ENCODE measurements around the gene ARX. TPM values are rescaled to one million over a fixed set of nuclear protein-coding genes. Genes with fewer than 3 reads are reported as not detected.

ARX gene
- total and polyA plus RNA-seq, 2 donors (not counting 3 experiments of a cell fraction or from before 2014, with no cell fraction given) = not detected

- Histone ChIP-seq H3K27me3 (ENCODE audit: control insufficient read depth in 2 of 2, insufficient read depth in 2 of 2, low read length in 2 of 2) (peaks cover 79 to 94% of the 10 kb centered on the region in 2 experiments), H3K9me1 (replicated peaks; ENCODE audit: control insufficient read depth, extremely low read depth, insufficient read depth, low read length) (no peaks in the 10 kb centered on the region), H4K20me1 (replicated peaks; ENCODE audit: control insufficient read depth, extremely low read depth, insufficient read depth, low read length) (no peaks in the 10 kb centered on the region), H2AFZ (ENCODE audit: low read depth, low read length) (no peak overlapping the region), H3K4me1 (ENCODE audit: control insufficient read depth, extremely low read depth, insufficient read depth, low read length) (peaks cover 2% of the 10 kb centered on the region), H3K4me2 (ENCODE audit: insufficient read depth, low read length) (no peak overlapping the region), H3K4me3 (replicated peaks in 1 of 3; ENCODE audit: insufficient read depth in 1 of 3, low read depth in 1 of 3, low read length in 3 of 3) (no peak overlapping the region), H3K9ac (replicated peaks; ENCODE audit: extremely low read depth, insufficient read depth, low read length) (no peak overlapping the region), H3K36me3 (ENCODE audit: control insufficient read depth in 2 of 2, extremely low read depth in 1 of 2, insufficient read depth in 2 of 2, low read length in 2 of 2) (no peaks in the 10 kb centered on the region), H3K27ac (ENCODE audit: insufficient read depth, low read depth, low read length) (no peak overlapping the region), H3K79me2 (ENCODE audit: control insufficient read depth, insufficient read depth, low read length) (no peaks in the 10 kb centered on the region), H3K9me3 (replicated peaks; ENCODE audit: control insufficient read depth, insufficient read depth, low read length) (no peaks in the 10 kb centered on the region)
- peak; percentile 78 for TF ChIP-seq EZH2 (IDR thresholded peaks at IDR 0.05; ENCODE audit: borderline replicate concordance, low read depth, low read length, severe bottlenecking)
- TF ChIP-seq, protein P1, sequence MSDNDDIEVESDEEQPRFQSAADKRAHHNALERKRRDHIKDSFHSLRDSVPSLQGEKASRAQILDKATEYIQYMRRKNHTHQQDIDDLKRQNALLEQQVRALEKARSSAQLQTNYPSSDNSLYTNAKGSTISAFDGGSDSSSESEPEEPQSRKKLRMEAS (IDR thresholded peaks at IDR 0.05; ENCODE audit: insufficient read depth, insufficient read length) = no peak
- FAIRE-seq (no peak), DNase-seq (ENCODE audit: low read depth, low spot score) (no peak)
- dilution Hi-C loops (cut with MboI; ENCODE audit: extremely low pct_ligation_motif_present, low sequenced_read_pairs) = no loop called here
- no TSS peak for BruUV-seq (replicated peaks)
- POLR2A ChIA-PET = no interaction called here
- intact Hi-C loops (cut with micrococcal nuclease) = no loop called here
- CTCF ChIA-PET = interaction anchor here (1.5 kb wide), 1 partner anchor 175 kb away, joined by 3 read pairs; no protein-coding TSS in a partner anchor
These were observed 2.8 kb downstream of the ARX start for GRCh38 chrX:25012793-25013631.

DNA sequence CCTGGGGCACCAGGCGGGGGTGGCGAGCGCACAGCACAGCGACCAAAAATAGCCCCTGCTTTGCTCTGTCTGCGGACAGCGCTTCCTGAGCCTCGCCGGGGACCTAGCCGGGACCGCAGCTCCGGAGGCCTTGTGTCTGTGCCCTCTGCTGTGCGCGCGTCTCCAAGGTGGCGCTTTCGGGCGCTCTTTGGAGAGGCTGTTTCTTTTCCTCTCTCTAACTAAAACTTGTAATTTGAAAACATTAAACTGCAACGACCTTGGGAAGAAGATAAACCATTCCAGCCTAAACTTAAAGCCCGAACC lies 3.4 kb downstream of the ARX start:
- H3K36me3 ChIP-seq (ENCODE audit: control insufficient read depth in 2 of 2, extremely low read depth in 1 of 2, insufficient read depth in 2 of 2, low read length in 2 of 2) = no peaks in the 10 kb centered on the region
- FAIRE-seq = no peak
- no peak overlapping the region for H3K27ac ChIP-seq (ENCODE audit: insufficient read depth, low read depth, low read length)
- dilution Hi-C loops (cut with MboI; ENCODE audit: extremely low pct_ligation_motif_present, low sequenced_read_pairs) (no loop called here), intact Hi-C loops (cut with micrococcal nuclease) (no loop called here)
- no peaks in the 10 kb centered on the region for H3K79me2 ChIP-seq (ENCODE audit: control insufficient read depth, insufficient read depth, low read length)
- BruUV-seq (replicated peaks) = no TSS peak
- CTCF ChIA-PET = interaction anchor here (0.9 kb wide), 1 partner anchor 9 kb away, joined by 4 read pairs; no protein-coding TSS in a partner anchor
- H4K20me1 ChIP-seq (replicated peaks; ENCODE audit: control insufficient read depth, extremely low read depth, insufficient read depth, low read length) = no peaks in the 10 kb centered on the region
- H3K4me1 ChIP-seq (ENCODE audit: control insufficient read depth, extremely low read depth, insufficient read depth, low read length) = no peaks in the 10 kb centered on the region
- H3K4me3 ChIP-seq (replicated peaks in 1 of 3; ENCODE audit: insufficient read depth in 1 of 3, low read depth in 1 of 3, low read length in 3 of 3) = no peak overlapping the region
- POLR2A ChIA-PET = no interaction called here
- no peak overlapping the region for H3K4me2 ChIP-seq (ENCODE audit: insufficient read depth, low read length)
- no peak overlapping the region for H2AFZ ChIP-seq (ENCODE audit: low read depth, low read length)
- TF ChIP-seq POLR2AphosphoS5 (IDR thresholded peaks at IDR 0.05; ENCODE audit: insufficient read depth, low read depth, low read length) (no peak), POLR2A (IDR thresholded peaks at IDR 0.05; ENCODE audit: low read depth, low read length) (no peak), EZH2 (IDR thresholded peaks at IDR 0.05; ENCODE audit: borderline replicate concordance, low read depth, low read length, severe bottlenecking) (peak; percentile 72), FOS (IDR thresholded peaks at IDR 0.05; ENCODE audit: borderline replicate concordance, insufficient read depth, low read length) (no peak), MYC (IDR thresholded peaks at IDR 0.05; ENCODE audit: low read depth, low read length) (no peak)
- H3K9me1 ChIP-seq (replicated peaks; ENCODE audit: control insufficient read depth, extremely low read depth, insufficient read depth, low read length) = no peaks in the 10 kb centered on the region
- no peak overlapping the region for H3K9ac ChIP-seq (replicated peaks; ENCODE audit: extremely low read depth, insufficient read depth, low read length)
- no peaks in the 10 kb centered on the region for H3K9me3 ChIP-seq (replicated peaks; ENCODE audit: control insufficient read depth, insufficient read depth, low read length)
- DNase-seq (ENCODE audit: low read depth, low spot score) = no peak
- peaks cover 80 to 94% of the 10 kb centered on the region in 2 experiments for H3K27me3 ChIP-seq (ENCODE audit: control insufficient read depth in 2 of 2, insufficient read depth in 2 of 2, low read length in 2 of 2)
